Stimulated activated CD4-positive, alpha-beta T cell treated with anti-CD3 and anti-CD28 coated beads, TNF-alpha, amount 100 ng/mL, for 24 hours (primary cell): ENCODE data around the gene SNAPC2.
A peak's percentile ranks its signal among the peaks of the same experiment; 100 is the strongest.
"Not testable (repeated sequence)": the region's sequence is repeated elsewhere in the genome, so short reads cannot be mapped to it uniquely, and the experiment has no call there.

ENCODE experiments used
- DNase-seq, 3 experiments: peaks; one replicate each; pipeline ENCODE4 v3.0.0-alpha.2; 2020; ENCODE audit warnings: low read depth in 3 of 3

SNAPC2 gene

DNA sequence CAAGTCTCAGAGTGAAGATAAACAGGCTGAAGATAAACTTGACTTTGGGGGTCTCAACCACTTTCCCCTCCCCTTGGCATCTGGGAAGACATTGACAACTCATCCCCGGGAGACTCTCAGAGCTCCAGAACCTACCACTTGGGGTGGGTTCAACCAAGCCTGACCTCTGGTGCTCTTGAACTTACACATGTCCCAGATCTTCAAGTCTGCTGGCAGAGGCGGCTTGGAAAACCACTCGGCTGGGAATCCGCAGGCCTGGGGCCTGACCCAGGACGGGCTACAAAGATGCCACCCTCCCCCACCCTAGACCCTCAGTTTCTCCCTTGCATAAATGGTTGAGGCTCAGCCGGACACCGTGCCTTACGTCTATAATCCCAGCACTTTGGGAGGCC lies 31.3 kb upstream of the SNAPC2 start:
- no peak for DNase-seq

DNA sequence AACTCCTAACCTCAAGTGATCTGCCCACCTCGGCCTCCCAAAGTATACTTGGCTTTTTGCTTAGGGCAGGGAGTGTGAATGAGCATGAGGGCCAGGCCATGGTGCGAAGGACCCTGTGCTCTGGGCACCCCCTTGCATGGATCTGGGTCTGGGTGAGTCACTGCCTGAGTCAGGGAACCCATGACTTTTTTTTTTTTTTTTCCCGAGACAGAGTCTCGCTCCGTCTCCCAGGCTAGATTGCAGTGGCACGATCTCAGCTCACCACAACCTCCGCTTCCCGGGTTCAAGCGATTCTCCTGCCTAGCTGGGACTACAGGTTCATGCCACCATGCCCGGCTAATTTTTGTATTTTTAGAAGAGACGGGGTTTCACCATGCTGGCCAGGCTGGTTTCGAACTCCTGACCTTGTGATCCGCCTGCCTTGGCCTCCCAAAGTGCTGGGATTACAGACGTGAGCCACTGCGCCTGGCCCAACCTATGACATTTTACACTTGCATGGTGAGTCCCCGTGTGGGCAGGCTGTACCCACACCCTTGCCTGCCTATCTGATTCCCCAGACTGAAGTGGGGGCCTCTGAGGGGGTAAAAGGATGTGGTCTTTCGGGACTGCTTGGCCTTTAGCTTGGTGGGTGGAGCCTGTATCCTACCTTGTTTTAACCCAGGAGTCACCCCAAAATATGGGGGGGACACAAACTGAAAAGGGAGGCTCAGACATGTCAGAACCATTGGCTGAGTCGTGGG lies 26.6 kb upstream of the SNAPC2 start:
- not testable (repeated sequence) for DNase-seq

DNA sequence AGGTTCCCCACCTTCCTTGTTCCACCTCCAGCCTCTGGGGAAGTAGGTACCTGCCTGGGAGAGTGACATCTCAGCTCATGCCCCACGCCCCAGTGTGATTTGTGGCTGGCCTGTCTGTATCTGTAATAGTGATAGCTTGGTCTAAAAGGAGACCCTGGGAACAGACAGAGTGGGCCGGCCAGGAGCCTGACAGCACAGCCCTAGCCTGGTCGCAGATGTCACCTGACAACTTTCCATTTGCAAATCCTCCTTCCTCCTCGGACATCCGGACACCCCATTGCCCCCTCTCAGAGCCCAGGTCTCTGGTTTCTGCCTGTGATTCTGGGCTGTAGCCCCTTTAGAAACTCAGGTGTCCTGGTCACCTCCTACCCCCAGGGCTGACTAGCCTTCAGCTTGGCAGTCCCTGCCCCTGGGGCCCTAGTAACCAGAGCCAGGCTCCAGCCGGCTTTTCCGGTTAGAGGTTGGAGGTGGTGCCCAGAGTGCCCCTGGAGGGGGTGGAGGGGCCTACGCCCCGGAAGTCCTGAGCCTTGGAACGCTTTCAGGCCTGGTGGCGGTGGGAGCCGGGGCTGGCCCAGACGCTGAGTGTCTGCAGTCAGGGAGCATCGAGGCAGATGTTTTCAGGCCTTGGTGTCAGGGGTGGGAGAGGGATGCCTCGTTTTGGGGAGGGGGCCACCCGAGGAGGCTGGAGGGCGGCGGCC lies 25.4 kb upstream of the SNAPC2 start:
- no peak for DNase-seq

DNA sequence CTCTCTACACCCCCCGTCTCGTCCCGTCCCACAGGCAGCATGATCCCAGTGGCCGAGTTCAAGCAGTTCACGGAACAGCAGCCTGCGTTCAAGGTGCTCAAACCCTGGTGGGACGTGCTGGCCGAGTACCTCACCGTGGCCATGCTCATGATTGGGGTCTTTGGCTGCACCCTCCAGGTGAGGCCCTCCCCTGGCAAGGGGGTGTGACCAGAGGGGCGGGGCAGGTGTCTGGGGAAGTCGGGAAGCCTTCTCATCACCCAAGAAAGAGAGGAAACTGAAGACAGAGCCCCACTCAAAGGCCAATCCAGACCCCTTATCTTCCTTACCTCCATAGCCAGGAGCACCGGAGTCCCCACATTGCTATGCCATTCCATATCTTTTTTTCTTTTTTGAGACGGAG lies 24.6 kb upstream of the SNAPC2 start:
- no peak for DNase-seq

DNA sequence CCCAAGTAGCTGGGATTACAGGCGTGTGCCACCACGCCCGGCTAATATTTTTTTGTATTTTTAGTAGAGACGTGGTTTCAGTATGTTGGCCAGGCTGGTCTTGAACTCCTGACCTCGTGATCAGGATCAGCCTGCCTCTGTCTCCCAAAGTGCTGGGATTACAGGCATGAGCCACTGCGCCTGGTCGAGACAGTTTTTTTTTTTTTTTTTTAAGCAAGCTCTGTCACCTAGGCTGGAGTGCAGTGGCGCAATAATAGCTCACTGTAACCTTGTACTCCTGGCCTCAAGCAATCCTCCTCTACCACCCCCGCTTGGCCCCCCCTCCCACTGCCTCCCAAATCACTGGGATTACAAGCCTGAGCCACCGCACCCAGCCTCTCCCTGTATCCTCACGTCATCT lies 22.8 kb upstream of the SNAPC2 start:
- DNase-seq, result no peak

DNA sequence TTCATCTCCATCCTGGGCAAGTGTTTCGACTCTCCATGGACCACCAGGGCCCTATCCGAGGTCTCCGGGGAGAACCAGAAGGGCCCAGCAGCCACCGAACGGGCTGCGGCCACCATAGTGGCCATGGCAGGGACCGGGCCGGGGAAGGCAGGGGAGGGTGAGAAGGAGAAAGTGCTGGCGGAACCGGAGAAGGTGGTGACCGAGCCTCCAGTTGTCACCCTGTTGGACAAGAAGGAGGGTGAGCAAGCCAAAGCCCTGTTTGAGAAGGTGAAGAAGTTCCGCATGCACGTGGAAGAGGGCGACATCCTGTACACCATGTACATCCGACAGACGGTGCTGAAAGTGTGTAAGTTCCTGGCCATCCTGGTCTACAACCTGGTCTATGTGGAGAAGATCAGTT lies 21.2 kb upstream of the SNAPC2 start:
- no peak for DNase-seq

DNA sequence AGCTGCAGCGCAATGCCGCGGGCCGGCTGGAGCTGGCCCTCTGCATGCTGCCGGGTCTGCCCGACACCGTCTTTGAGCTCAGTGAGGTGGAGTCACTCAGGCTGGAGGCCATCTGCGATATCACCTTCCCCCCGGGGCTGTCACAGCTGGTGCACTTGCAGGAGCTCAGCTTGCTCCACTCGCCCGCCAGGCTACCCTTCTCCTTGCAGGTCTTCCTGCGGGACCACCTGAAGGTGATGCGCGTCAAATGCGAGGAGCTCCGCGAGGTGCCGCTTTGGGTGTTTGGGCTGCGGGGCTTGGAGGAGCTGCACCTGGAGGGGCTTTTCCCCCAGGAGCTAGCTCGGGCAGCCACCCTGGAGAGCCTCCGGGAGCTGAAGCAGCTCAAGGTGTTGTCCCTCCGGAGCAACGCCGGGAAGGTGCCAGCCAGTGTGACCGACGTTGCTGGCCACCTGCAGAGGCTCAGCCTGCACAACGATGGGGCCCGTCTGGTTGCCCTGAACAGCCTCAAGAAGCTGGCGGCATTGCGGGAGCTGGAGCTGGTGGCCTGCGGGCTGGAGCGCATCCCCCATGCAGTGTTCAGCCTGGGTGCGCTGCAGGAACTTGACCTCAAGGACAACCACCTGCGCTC lies 20.3 kb upstream of the SNAPC2 start:
- no peak for DNase-seq

DNA sequence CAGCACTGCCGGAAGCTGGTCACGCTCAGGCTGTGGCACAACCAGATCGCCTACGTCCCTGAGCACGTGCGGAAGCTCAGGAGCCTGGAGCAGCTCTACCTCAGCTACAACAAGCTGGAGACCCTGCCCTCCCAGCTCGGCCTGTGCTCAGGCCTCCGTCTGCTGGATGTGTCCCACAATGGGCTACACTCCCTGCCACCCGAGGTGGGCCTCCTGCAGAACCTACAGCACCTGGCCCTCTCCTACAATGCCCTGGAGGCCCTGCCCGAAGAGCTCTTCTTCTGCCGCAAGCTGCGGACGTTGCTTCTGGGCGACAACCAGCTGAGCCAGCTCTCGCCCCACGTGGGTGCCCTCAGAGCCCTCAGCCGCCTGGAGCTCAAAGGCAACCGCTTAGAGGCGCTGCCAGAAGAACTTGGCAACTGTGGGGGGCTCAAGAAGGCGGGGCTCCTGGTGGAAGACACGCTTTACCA lies 19.7 kb upstream of the SNAPC2 start:
- no peak for DNase-seq

DNA sequence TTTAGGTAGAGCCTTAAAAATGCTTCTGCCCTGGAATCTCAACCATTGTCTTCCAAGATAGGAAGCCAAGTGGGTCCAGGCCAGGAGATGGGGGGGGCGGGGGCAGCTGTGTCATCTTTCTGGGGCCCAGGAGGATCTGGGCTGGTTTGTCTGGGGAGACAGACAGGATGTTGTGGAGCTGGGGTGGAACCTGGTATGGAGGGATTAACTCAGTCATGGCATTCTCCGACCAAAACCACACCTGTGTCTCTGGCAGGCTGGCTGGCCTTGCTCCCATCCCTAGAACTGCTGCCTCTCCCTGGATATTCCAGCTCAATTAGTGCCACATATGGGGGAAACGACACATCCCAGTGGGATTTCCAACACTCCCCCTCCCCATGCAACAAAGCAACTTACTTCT lies 19.2 kb upstream of the SNAPC2 start:
- DNase-seq, result no peak

DNA sequence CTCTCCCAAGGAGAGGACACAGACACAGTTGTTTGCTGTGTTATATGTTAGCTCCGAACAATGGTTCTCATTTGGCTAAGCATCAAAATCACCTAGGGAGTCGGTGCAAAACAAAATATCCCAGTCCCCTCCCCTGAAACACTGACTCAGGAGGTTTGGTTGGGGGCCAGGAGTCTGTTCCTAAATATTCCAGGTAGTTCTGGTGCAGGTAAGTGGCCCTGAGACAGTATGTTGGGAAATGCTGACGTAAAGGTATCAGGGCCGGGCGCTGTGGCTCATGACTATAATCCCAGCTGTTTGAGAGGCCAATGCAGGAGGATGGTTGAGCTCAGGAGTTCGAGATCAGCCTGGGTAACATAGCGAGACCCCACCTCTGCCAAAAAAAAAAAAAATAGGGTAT lies 18.8 kb upstream of the SNAPC2 start:
- no peak for DNase-seq

DNA sequence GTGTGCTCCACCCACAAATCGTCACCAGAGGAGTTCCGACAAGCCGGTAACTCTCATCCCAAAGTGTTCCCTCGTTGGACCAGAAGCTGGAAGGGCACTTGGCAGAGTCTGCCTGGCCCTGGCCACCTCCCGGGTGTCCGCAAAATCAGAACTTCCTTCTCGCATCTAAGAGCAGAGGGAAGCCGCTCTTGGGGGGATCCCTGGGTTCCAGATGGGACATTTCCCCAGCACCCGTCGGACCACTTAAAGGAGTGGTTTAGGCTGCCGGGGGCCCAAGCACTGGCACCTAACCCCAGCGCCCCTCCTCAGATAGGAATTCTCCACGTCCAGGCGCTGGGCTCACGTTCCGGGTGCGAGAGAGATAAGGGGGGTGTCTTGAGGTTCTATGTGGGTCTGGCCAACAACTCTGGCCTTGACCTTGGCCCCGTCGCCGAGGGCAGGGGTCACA lies 17.3 kb upstream of the SNAPC2 start:
- DNase-seq, result no peak

DNA sequence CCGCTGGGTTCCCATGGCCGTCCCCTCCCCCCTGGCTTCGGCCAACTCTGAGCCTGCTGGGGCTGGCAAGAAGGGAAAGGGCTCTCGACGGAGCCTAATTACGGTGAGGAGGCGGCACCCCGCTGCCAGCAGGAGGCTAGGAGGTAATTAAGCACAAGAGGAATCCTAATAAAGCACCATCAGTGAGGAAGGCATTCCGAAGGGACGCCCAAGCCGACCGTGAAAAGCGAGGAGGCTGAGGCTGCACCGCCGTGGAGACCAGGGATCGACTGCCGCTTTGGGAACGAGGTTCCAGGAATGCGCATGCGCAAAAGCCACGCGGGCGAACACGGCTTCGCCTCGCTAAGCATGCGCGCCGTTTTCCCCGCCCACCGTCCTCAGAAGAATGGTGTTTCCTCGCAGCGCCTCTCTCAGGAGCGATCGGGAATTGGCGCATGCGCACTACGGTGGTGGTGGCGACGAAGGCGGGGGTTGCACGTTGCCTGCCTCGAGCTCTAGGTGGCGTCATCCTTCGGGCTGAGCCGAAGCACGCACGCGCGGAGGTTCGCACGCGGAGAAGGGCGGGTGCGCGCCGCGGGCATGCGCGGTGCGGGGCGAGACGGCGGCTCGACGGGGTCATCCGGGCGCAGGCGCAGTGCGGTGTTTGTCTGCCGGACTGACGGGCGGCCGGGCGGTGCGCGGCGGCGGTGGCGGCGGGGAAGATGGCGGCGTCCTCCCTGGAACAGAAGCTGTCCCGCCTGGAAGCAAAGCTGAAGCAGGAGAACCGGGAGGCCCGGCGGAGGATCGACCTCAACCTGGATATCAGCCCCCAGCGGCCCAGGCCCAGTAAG lies 16.7 kb upstream of the SNAPC2 start, which contains the start of gene MAP2K7:
MAP2K7 (plus strand) TSS at position 634 of the 830 bp plus-strand sequence; CDS start at position 702, 68 bp downstream.
- DNase-seq, result peak; percentile 100

DNA sequence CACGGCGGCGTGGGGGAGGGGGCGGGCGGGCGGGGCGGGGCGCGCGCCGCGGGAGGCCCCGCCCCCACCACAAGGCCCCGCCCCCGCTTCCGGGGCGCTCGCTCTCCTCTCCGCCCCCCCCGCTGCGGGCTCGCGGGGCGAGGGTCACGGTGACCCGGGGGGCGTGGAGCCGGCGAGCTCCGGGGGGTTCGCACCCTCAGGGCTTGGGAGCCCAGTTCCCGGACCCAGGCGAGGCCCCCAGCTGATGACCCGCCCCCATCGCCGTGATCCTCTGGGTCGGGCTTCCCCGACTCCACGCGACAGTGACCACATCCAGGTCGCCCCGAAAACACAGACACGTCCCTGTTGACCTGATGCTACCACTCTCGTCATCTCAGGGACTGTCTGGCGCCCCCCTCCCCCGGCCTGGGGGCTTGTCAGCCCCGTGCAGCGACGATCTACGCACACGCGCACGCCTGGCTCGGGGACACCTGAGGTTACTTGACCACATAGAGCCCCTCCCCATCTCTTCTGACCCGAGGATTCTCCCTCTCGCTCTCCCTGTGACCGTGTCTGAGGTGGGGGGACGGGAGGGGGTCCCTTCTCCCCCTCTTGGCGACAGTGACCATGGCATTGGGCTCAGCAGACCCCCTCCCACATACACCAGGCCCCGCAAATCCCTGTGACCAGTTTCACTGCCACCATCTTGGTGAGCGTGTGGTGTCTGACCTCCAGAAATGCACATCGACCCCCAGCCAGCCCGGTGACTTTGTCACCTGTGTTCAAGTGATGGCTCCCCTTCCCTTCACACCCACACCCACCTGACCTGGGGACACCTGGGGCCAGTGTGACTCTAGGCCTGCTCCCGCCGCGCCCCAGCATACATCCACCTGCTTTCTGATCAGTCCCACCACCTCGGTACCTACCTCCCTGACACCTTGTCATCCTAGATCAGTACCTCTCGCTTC lies 15.8 kb upstream of the SNAPC2 start:
- DNase-seq, result peak in 1 of 3 experiments; percentile 43

DNA sequence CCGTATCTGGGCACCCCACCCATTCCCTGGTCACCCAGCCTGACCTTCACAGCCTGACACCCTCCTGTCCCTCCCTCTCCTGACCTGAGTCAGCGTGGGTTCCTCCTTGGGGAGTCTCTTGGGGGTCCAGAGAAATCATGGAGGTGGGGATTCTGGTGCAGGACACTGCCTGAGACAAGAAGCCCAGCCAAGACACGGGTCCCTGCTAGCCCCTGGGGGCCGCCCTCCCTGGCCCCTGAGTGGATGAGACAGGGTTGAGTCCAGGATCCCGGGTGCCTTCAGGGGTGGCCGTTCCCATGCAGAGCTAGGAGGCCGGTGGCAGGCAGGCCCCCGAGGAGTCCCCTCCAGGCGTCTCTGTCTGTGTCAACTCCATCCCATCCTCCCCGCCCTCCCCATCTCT lies 14.9 kb upstream of the SNAPC2 start:
- DNase-seq, result no peak

DNA sequence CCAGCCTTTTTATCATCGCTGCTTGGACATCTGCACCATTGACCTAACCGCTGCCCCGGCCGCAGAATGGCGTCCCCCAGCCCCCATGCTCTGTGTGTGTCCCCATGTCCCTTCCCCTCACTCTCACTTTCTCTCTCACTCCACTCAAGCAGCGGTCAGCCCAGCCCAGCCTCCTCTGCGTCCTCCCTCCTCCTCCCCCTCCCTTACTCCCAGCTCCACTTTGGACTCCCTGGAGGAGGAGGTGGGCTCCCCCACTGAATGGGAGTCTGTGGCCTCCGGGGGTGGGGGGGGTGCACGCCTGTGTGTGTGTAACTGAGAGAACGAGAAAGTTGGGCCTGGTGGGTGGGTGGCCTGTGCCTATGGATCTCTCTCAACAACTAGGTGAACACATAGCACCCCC lies 14.3 kb upstream of the SNAPC2 start:
- DNase-seq, result no peak

DNA sequence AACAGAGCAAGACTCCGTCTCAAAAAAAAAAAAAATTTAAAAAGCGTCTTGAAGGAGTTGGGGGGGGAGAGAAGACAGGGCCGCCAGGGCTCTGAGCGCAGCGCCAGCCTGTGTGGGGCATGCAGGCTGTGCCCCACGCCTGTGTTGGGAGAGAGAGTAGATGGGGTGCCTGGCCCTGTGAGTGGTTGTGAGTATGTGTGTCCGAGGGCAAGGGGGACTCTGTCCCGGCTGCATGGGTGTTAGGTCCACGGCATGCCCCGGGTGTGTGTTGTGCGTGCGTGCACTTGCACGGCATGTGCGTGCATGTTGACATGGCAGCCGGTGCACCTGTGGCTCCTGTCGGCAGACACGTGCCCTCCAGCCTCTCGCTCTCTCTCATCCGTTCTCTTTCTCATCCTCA lies 13.0 kb upstream of the SNAPC2 start:
- no peak for DNase-seq

DNA sequence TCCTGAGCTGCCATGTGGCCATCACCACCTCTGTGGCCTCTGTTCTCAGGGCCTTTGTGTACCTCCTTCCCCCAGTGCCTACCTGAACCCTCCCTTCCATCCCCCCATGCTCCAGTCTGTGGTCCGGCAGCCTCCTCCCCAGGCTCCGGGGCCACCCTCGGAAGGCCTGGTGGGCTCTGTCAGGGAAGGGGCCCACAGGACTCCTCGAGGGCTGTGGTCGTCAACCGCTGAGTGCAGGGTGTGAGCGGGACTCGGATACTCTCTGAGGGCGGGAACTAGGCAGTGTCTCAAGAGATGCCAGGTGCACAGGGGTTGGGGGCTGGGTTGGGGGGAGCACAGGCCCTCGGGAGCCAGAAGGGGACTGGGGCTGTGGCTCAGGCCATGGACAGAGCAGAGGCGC lies 12.6 kb upstream of the SNAPC2 start:
- no peak for DNase-seq

DNA sequence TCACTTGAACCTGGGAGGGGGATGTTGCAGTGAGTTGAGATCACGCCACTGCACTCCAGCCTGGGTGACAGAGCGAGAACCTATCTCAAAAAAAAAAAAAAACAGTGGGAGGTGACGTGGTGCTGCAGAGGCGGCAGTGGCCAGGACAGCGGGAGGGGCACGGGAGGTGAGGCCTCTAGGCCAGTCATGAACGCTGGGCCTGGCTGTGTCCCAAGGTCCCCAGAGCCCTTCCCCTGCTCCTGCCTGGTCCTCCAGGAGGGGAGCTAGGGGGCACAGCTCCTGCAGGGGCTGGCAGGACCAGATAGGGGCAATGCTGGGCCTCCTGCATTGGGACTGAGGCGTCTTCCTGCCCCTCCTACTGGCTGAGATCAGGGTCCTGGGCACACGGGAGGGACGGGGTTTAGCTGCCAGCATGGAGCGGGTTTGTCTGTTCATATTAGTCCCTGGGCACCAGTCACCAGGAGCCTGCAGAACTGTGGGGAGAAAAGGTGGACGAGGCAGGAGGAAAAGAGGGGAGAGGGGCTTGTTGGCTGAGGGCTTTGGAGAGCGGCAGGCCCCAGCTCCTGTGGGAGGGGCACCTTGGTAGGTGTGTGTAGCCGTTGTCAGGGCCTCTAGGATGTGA lies 11.9 kb upstream of the SNAPC2 start:
- no peak for DNase-seq

DNA sequence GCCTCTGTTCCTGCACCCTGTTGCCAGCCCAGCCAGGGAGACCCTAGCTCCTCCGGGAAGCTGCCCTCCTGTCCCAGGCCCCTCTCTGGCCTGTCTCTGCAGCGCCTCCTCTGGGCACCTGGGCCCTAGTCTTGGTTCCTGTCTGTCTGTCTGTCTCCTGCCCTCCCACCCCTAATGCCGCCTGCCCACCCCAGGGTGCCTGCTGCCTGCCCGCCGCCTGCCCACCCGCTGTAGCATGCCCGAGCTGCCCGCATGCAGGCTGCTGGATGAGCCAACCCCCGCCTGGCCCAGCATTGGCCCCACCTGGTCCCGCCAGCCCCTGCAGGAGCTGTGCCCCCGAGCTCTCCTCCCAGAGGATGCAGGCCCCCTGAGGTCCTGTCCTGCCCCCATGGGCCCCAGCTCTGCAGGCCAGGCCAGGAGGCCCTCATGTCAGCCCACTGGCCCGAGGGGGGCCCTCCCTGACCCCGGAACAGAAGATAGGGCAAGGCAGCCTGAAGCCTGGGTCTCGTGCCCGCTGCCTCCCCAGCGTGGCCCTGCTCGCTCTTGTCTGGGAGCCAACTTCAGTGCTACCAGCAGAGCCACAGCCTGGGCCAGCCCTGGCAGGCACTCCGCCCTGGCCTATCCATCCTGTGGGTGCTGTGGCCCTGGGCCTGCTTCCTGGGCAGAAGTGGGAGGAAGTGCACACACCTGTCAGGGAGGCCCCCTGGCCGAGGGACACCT lies 11.2 kb upstream of the SNAPC2 start:
- no peak for DNase-seq
